MM.1S (cell line): ENCODE results near the gene DDHD1.

ENCODE experiments used
- EZH2 ChIP-seq: fragments of 300-600 bp; sonication (generic); optimal IDR thresholded peaks from 2 replicates; pipeline ENCODE3; 2017; ENCODE audit warnings: low read depth, mild to moderate bottlenecking, antibody characterized with exemption, low read length, mixed read lengths
- TF ChIP-seq, protein P1 (sequence below): fragments of 300-600 bp; sonication (generic); IDR thresholded peaks from 2 replicates; pipeline ENCODE4 v1.5.1; 2016; ENCODE audit warnings: antibody characterized with exemption, low read length, mixed read lengths

- TF ChIP-seq, protein P1, sequence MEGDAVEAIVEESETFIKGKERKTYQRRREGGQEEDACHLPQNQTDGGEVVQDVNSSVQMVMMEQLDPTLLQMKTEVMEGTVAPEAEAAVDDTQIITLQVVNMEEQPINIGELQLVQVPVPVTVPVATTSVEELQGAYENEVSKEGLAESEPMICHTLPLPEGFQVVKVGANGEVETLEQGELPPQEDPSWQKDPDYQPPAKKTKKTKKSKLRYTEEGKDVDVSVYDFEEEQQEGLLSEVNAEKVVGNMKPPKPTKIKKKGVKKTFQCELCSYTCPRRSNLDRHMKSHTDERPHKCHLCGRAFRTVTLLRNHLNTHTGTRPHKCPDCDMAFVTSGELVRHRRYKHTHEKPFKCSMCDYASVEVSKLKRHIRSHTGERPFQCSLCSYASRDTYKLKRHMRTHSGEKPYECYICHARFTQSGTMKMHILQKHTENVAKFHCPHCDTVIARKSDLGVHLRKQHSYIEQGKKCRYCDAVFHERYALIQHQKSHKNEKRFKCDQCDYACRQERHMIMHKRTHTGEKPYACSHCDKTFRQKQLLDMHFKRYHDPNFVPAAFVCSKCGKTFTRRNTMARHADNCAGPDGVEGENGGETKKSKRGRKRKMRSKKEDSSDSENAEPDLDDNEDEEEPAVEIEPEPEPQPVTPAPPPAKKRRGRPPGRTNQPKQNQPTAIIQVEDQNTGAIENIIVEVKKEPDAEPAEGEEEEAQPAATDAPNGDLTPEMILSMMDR: no peak
- no peak for TF ChIP-seq EZH2
Measured at GRCh38 chr14:53103636-53104340, 49.3 kb downstream of the DDHD1 start.
